Measurements from ENCODE around the gene TTC7B.

TTC7B gene

GRCh38 chr14:90756755-90757345 is 59.4 kb downstream of the TTC7B start:
- intact Hi-C loops (cut with DNase I) = loop anchor here (5.0 to 10.0 kb wide), 2 partner anchors 360 to 452 kb away; partner anchors contain the start of gene CALM1
- DNase-seq = peak in 37 of 42 donors; percentile 22 to 79 (median 50)

- intact Hi-C loops (cut with DNase I) = loop anchor here (5.0 to 10.0 kb wide), 2 partner anchors 358 to 451 kb away; partner anchors contain the start of gene CALM1
- peak in 1 of 42 donors; percentile 27 for DNase-seq
Observed at GRCh38 chr14:90755661-90756304, 60.4 kb downstream of the TTC7B start.

GRCh38 chr14:90753456-90754005 is 62.7 kb downstream of the TTC7B start:
- intact Hi-C loops (cut with DNase I) = loop anchor here (10.0 kb wide), 1 partner anchor 449 kb away; no protein-coding TSS in a partner anchor
- DNase-seq = no peak

- DNase-seq = no peak
- intact Hi-C loops (cut with DNase I) = loop anchor here (10.0 kb wide), 1 partner anchor 446 kb away; no protein-coding TSS in a partner anchor
Observed at GRCh38 chr14:90750701-90751100, 65.5 kb downstream of the TTC7B start.

- DNase-seq = no peak
- intact Hi-C loops (cut with DNase I) = loop anchor here (10.0 kb wide), 1 partner anchor 445 kb away; no protein-coding TSS in a partner anchor
Observed at GRCh38 chr14:90750191-90750590, 66.0 kb downstream of the TTC7B start.

GRCh38 chr14:90747909-90748308 is 68.3 kb downstream of the TTC7B start:
- DNase-seq = no peak
- intact Hi-C loops (cut with DNase I) = no loop called here

- no peak for DNase-seq
Observed at GRCh38 chr14:90743826-90744225, 72.4 kb downstream of the TTC7B start.

GRCh38 chr14:90743425-90743824 is 72.8 kb downstream of the TTC7B start:
- intact Hi-C loops (cut with DNase I) = no loop called here
- DNase-seq = no peak

More at GRCh38 chr14:90743826-90744225, 72.4 kb downstream of the TTC7B start:
- intact Hi-C loops (cut with DNase I) = no loop called here

- DNase-seq = no peak
- intact Hi-C loops (cut with DNase I) = no loop called here
Observed at GRCh38 chr14:90742729-90743128, 73.5 kb downstream of the TTC7B start.

- no peak for DNase-seq
Observed at GRCh38 chr14:90742252-90742651, 74.0 kb downstream of the TTC7B start.

GRCh38 chr14:90741682-90741946 is 74.6 kb downstream of the TTC7B start:
- intact Hi-C loops (cut with DNase I) = no loop called here
- DNase-seq = no peak

More at GRCh38 chr14:90742252-90742651, 74.0 kb downstream of the TTC7B start:
- intact Hi-C loops (cut with DNase I) = no loop called here

- intact Hi-C loops (cut with DNase I) = no loop called here
- peak in 1 of 42 donors; percentile 17 for DNase-seq
Observed at GRCh38 chr14:90740946-90741681, 75.1 kb downstream of the TTC7B start.

- peak in 1 of 42 donors; percentile 38 for DNase-seq
- intact Hi-C loops (cut with DNase I) = no loop called here
Observed at GRCh38 chr14:90740081-90740480, 76.1 kb downstream of the TTC7B start.

- intact Hi-C loops (cut with DNase I) = no loop called here
- DNase-seq = peak in 1 of 42 donors; percentile 48
Observed at GRCh38 chr14:90739318-90740068, 76.7 kb downstream of the TTC7B start.

GRCh38 chr14:90733139-90733808 is 83.0 kb downstream of the TTC7B start:
- peak in 40 of 42 donors; percentile 51 to 88 (median 72) for DNase-seq
- intact Hi-C loops (cut with DNase I) = no loop called here

GRCh38 chr14:90732718-90733117 is 83.5 kb downstream of the TTC7B start:
- no peak for DNase-seq
- intact Hi-C loops (cut with DNase I) = no loop called here

- peak in 1 of 42 donors; percentile 40 for DNase-seq
- intact Hi-C loops (cut with DNase I) = no loop called here
Observed at GRCh38 chr14:90732139-90732538, 84.1 kb downstream of the TTC7B start.

GRCh38 chr14:90731487-90731886 is 84.7 kb downstream of the TTC7B start:
- intact Hi-C loops (cut with DNase I) = no loop called here
- DNase-seq = peak in 1 of 42 donors; percentile 41

Measured in head of caudate nucleus (tissue), 42 donors.